Measurements from ENCODE around the gene LCT. TPM values are rescaled to one million over a fixed set of nuclear protein-coding genes. Genes with fewer than 3 reads are reported as not detected.

Gene LCT
- total RNA-seq, 1 experiment from 2014 or later, result 0.04 TPM

GRCh38 chr2:135773917-135774316 lies 63.1 kb downstream of the LCT start:
- Histone ChIP-seq H3K79me2 (ENCODE audit: insufficient read depth, low read length) (no peaks in the 10 kb centered on the region), H3K9me3 (ENCODE audit: control insufficient read depth, low read depth, low read length) (no peaks in the 10 kb centered on the region), H3K27ac (ENCODE audit: insufficient read length, low read depth, low read length) (no peak overlapping the region), H3K23me2 (ENCODE audit: insufficient read length, low read depth, low read length, poor library complexity, severe bottlenecking) (no peaks in the 10 kb centered on the region), H2BK12ac (ENCODE audit: insufficient read length, low read depth, low read length) (no peak overlapping the region), H3K23ac (ENCODE audit: insufficient read length, low read depth, low read length) (no peak overlapping the region), H2BK15ac (ENCODE audit: low read depth, low read length) (no peak overlapping the region), H4K91ac (ENCODE audit: insufficient read length, low read depth, low read length) (no peak overlapping the region), H4K8ac (replicated peaks; ENCODE audit: insufficient read length, low read depth, low read length) (no peak overlapping the region), H3K14ac (ENCODE audit: insufficient read depth, low read length) (no peak overlapping the region), H3K56ac (ENCODE audit: insufficient read length, low read depth, low read length) (no peak overlapping the region), H2BK20ac (ENCODE audit: low read depth, low read length, poor library complexity, severe bottlenecking) (no peak overlapping the region), H2BK120ac (ENCODE audit: low read depth, low read length, poor library complexity, severe bottlenecking) (no peak overlapping the region), H3K4me1 (ENCODE audit: insufficient read depth, low read length) (no peaks in the 10 kb centered on the region), H2AK5ac (ENCODE audit: insufficient read length, low read length) (no peak overlapping the region), H3T11ph (ENCODE audit: low read length) (no peak overlapping the region), H3K4ac (ENCODE audit: low read depth, low read length) (no peak overlapping the region), H3K9ac (ENCODE audit: extremely low read depth, insufficient read length, low read length) (no peak overlapping the region), H4K20me1 (ENCODE audit: control insufficient read depth, insufficient read depth, insufficient read length) (no peaks in the 10 kb centered on the region), H2BK5ac (ENCODE audit: insufficient read length, low read length) (no peak overlapping the region), H4K5ac (ENCODE audit: insufficient read length, low read depth, low read length) (no peak overlapping the region), H3K4me2 (ENCODE audit: insufficient read depth, insufficient read length, low read length) (no peak overlapping the region), H3K79me1 (ENCODE audit: insufficient read depth, low read depth, low read length, poor library complexity, severe bottlenecking) (no peaks in the 10 kb centered on the region), H2AFZ (ENCODE audit: low read length) (no peak overlapping the region), H3K18ac (ENCODE audit: insufficient read length, low read depth, low read length) (no peak overlapping the region), H3K27me3 (ENCODE audit: insufficient read depth, low read length) (no peaks in the 10 kb centered on the region)
- DNase-seq, result no peak
- Mint-ChIP-seq H3K9me3 (no peaks in the 10 kb centered on the region), H3K36me3 (ENCODE audit: insufficient read depth in 1 of 3, low read depth in 3 of 3) (peaks cover 42 to 95% (median 84%) of the 10 kb centered on the region in 3 experiments; a peak in 6 of 7 replicates), H3K4me1 (no peaks in the 10 kb centered on the region), H3K4me3 (no peak overlapping the region), H3K27ac (no peak overlapping the region), H3K27me3 (ENCODE audit: low read depth) (no peaks in the 10 kb centered on the region)
- TF ChIP-seq CTCF (conservative IDR thresholded peaks at IDR 0.05), result no peak

Measured in H9 (cell line).